ENCODE data around the gene FHOD3. TPM values are rescaled to one million over a fixed set of nuclear protein-coding genes. Genes with fewer than 3 reads are reported as not detected.

FHOD3 gene
- total and polyA plus RNA-seq, 2 of the 8 experiments (the other 6 are each of a cell fraction or from before 2014, with no cell fraction given): 9.7 to 10.5 TPM

GRCh38 chr18:36777566-36777965 is 480.1 kb downstream of the FHOD3 start:
- H3K79me1 ChIP-seq (ENCODE audit: low read depth, low read length): no peaks in the 10 kb centered on the region
- no peak overlapping the region for H3K4me3 ChIP-seq (ENCODE audit: extremely low read depth in 1 of 4, insufficient read depth in 2 of 4, low read depth in 3 of 4, low read length in 4 of 4)
- FAIRE-seq: no peak
- no peak overlapping the region for H2BK5ac ChIP-seq (ENCODE audit: low read depth, low read length)
- ChIA-PET POLR2A (ENCODE audit: partially characterized antibody) (no interaction called here), CTCF (ENCODE audit: partially characterized antibody) (interaction anchor here (0.6 kb wide), 1 partner anchor 33 kb away, joined by 4 read pairs; no protein-coding TSS in a partner anchor)
- no peak overlapping the region for H3K4me2 ChIP-seq (ENCODE audit: insufficient read depth in 1 of 2, low read depth in 2 of 2, low read length in 2 of 2)
- H3K56ac ChIP-seq (replicated peaks; ENCODE audit: insufficient read length, low read depth, low read length): no peak overlapping the region
- H4K5ac ChIP-seq (ENCODE audit: insufficient read length, low read depth, low read length): no peak overlapping the region
- no peak overlapping the region for H4K91ac ChIP-seq (replicated peaks; ENCODE audit: insufficient read length, low read length)
- WGBS, 2 experiments (ENCODE audit: extremely low coverage in 1 of 2, insufficient coverage in 1 of 2, insufficient read length in 1 of 2, insufficient replicate concordance in 2 of 2, low coverage in 1 of 2, low lambda C conversion rate in 2 of 2, missing lambda C conversion rate in 1 of 2): 100% methylated on average over 1 of the region's 1 CpG; no CpG with 5 or more reads in 1 of the 2 experiments
- H3K79me2 ChIP-seq (ENCODE audit: control insufficient read depth in 1 of 2, insufficient read depth in 2 of 2, low read length in 2 of 2): no peaks in the 10 kb centered on the region
- no peaks in the 10 kb centered on the region for H3K23me2 ChIP-seq (ENCODE audit: low read depth, low read length)
- H4K8ac ChIP-seq (ENCODE audit: extremely low read depth, insufficient read depth, low read length): no peak overlapping the region
- H3K23ac ChIP-seq (ENCODE audit: insufficient read length): no peak overlapping the region
- H2BK20ac ChIP-seq (ENCODE audit: low read length): no peak overlapping the region
- H2AK5ac ChIP-seq (ENCODE audit: low read depth, low read length): no peak overlapping the region
- no peak overlapping the region for H3K18ac ChIP-seq (ENCODE audit: extremely low read depth, low read length)
- no peaks in the 10 kb centered on the region for H3K4me1 ChIP-seq (replicated peaks in 1 of 4; ENCODE audit: control insufficient read depth in 3 of 4, insufficient read depth in 4 of 4, low read length in 3 of 4)
- H3K9ac ChIP-seq (replicated peaks in 1 of 4; ENCODE audit: extremely low read depth in 1 of 4, low read depth in 3 of 4, low read length in 3 of 4): no peak overlapping the region
- H3K4ac ChIP-seq (replicated peaks; ENCODE audit: insufficient read length, low read depth, low read length): no peak overlapping the region
- no peak for DNase-seq (ENCODE audit: low read depth in 1 of 2, low spot score in 2 of 2)
- H4K20me1 ChIP-seq (replicated peaks in 1 of 2; ENCODE audit: control insufficient read depth in 1 of 2, insufficient read depth in 2 of 2, low read length in 2 of 2): no peaks in the 10 kb centered on the region
- H3K27ac ChIP-seq (ENCODE audit: low read depth, low read length): no peak overlapping the region
- no peaks in the 10 kb centered on the region for H3K27me3 ChIP-seq (replicated peaks in 1 of 4; ENCODE audit: control insufficient read depth in 3 of 4, extremely low read depth in 1 of 4, insufficient read depth in 3 of 4, low read length in 3 of 4)
- no peak overlapping the region for H3K14ac ChIP-seq (ENCODE audit: insufficient read length)
- H2BK15ac ChIP-seq (ENCODE audit: low read length): no peak overlapping the region
- no peak overlapping the region for H2AFZ ChIP-seq (ENCODE audit: low read length)
- H2BK12ac ChIP-seq (ENCODE audit: low read depth, low read length): no peak overlapping the region
- no peak overlapping the region for H2BK120ac ChIP-seq (replicated peaks; ENCODE audit: low read depth, low read length)
- H3K36me3 ChIP-seq (ENCODE audit: control insufficient read depth in 2 of 4, insufficient read depth in 4 of 4, low read length in 3 of 4): peaks cover 0 to 2% (median 0%) of the 10 kb centered on the region in 4 experiments; a peak in 2 of 8 replicates
- no peaks in the 10 kb centered on the region for H3K9me3 ChIP-seq (ENCODE audit: insufficient read depth in 2 of 2, low read depth in 1 of 2, low read length in 1 of 2)
- TF ChIP-seq MAX (IDR thresholded peaks at IDR 0.05) (no peak), EP300 (IDR thresholded peaks at IDR 0.05; ENCODE audit: borderline replicate concordance in 1 of 2, low read depth in 2 of 2, low read length in 2 of 2) (no peak), CREB1 (IDR thresholded peaks at IDR 0.05) (no peak), ZNF274 (IDR thresholded peaks at IDR 0.05; ENCODE audit: borderline replicate concordance, extremely low read depth, low read length) (no peak), CBX8 (IDR thresholded peaks at IDR 0.05; ENCODE audit: borderline replicate concordance, low read depth, low read length) (no peak), KDM5A (IDR thresholded peaks at IDR 0.05; ENCODE audit: low read length) (no peak)
